ENCODE results near the gene COPB2. TPM values are rescaled to one million over a fixed set of nuclear protein-coding genes. Genes with fewer than 3 reads are reported as not detected.

The COPB2 gene
- total and polyA plus RNA-seq, 2 of the 8 experiments (the other 6 are each of a cell fraction or from before 2014, with no cell fraction given), result 40.3 to 119 TPM

DNA sequence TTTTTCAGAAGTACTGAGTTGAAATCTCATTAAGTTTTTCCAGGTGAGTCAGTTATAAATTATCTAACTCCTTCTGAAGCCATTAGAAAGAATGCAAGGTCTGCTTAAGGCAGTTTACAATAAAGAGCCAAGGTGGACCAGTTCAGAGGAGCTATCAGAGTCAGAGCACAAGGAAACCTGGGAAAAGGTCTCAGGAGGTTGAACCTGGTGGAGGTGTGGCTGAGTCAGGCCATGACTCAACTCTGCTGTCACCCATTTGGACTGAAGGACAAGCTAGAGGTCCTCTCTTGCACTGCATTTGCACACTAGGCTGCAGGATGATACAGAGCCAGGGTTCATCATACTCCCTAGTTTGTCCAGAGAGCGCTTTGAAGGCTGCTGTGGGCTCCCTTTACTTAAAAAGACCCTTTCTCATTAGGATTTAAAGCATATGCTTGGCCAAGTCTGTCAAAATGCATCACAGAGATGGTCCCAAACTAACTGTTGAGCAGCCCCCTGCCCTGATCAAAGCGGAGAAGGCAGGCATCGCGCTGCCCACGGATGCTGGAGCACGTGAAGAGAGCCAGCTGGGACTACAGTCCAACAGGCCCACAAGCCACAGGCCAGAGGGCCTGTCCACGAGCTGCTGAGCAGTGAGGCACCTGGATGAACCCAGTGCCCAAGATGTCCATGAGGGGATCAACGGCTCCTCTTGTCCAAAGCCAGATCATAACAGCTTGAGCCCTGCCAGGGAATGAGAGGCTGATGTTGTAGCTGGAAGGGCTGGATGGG, 71.6 kb downstream of the COPB2 start:
- Histone ChIP-seq H3K27me3 (replicated peaks in 1 of 4; ENCODE audit: control insufficient read depth in 3 of 4, extremely low read depth in 1 of 4, insufficient read depth in 3 of 4, low read length in 3 of 4) (no peaks in the 10 kb centered on the region), H3K18ac (ENCODE audit: extremely low read depth, low read length) (no peak overlapping the region), H3K36me3 (ENCODE audit: control insufficient read depth in 2 of 4, insufficient read depth in 4 of 4, low read length in 3 of 4) (no peaks in the 10 kb centered on the region), H2BK5ac (ENCODE audit: low read depth, low read length) (no peak overlapping the region), H3K23ac (ENCODE audit: insufficient read length) (no peak overlapping the region), H3K4me2 (ENCODE audit: insufficient read depth in 1 of 2, low read depth in 2 of 2, low read length in 2 of 2) (no peak overlapping the region), H3K79me2 (ENCODE audit: control insufficient read depth in 1 of 2, insufficient read depth in 2 of 2, low read length in 2 of 2) (no peaks in the 10 kb centered on the region), H3K79me1 (ENCODE audit: low read depth, low read length) (no peaks in the 10 kb centered on the region), H4K5ac (ENCODE audit: insufficient read length, low read depth, low read length) (no peak overlapping the region), H2BK15ac (ENCODE audit: low read length) (no peak overlapping the region), H2BK12ac (ENCODE audit: low read depth, low read length) (no peak overlapping the region), H3K9ac (replicated peaks in 1 of 4; ENCODE audit: extremely low read depth in 1 of 4, low read depth in 3 of 4, low read length in 3 of 4) (no peak overlapping the region), H2BK120ac (replicated peaks; ENCODE audit: low read depth, low read length) (no peak overlapping the region), H3K9me3 (ENCODE audit: insufficient read depth in 2 of 2, low read depth in 1 of 2, low read length in 1 of 2) (no peaks in the 10 kb centered on the region), H4K8ac (ENCODE audit: extremely low read depth, insufficient read depth, low read length) (no peak overlapping the region), H3K56ac (replicated peaks; ENCODE audit: insufficient read length, low read depth, low read length) (no peak overlapping the region), H3K4ac (replicated peaks; ENCODE audit: insufficient read length, low read depth, low read length) (no peak overlapping the region), H3K27ac (ENCODE audit: low read depth, low read length) (no peak overlapping the region), H2AFZ (ENCODE audit: low read length) (no peak overlapping the region), H4K20me1 (replicated peaks in 1 of 2; ENCODE audit: control insufficient read depth in 1 of 2, insufficient read depth in 2 of 2, low read length in 2 of 2) (no peaks in the 10 kb centered on the region), H3K23me2 (ENCODE audit: low read depth, low read length) (no peaks in the 10 kb centered on the region; the same call in 1 of the 2 replicates), H2AK5ac (ENCODE audit: low read depth, low read length) (no peak overlapping the region), H3K14ac (ENCODE audit: insufficient read length) (no peak overlapping the region), H2BK20ac (ENCODE audit: low read length) (no peak overlapping the region), H3K4me1 (replicated peaks in 1 of 4; ENCODE audit: control insufficient read depth in 3 of 4, insufficient read depth in 4 of 4, low read length in 3 of 4) (peaks cover 0 to 3% (median 2%) of the 10 kb centered on the region in 4 experiments; a peak in 5 of 7 replicates), H4K91ac (replicated peaks; ENCODE audit: insufficient read length, low read length) (no peak overlapping the region), H3K4me3 (ENCODE audit: extremely low read depth in 1 of 4, insufficient read depth in 2 of 4, low read depth in 3 of 4, low read length in 4 of 4) (no peak overlapping the region)
- CTCF ChIA-PET (ENCODE audit: partially characterized antibody), result interaction anchor here (1.6 to 8.6 kb wide), 7 partner anchors 12 to 394 kb away, joined by 3 to 103 read pairs (median 9); no protein-coding TSS in a partner anchor
- WGBS, 2 experiments (ENCODE audit: extremely low coverage in 1 of 2, insufficient coverage in 1 of 2, insufficient read length in 1 of 2, insufficient replicate concordance in 2 of 2, low coverage in 1 of 2, low lambda C conversion rate in 2 of 2, missing lambda C conversion rate in 1 of 2), result 89% methylated on average over 8 of the region's 8 CpGs; no CpG with 5 or more reads in 1 of the 2 experiments
- POLR2A ChIA-PET (ENCODE audit: partially characterized antibody), result interaction anchor here (2.4 kb wide), 1 partner anchor 368 kb away, joined by 5 read pairs; no protein-coding TSS in a partner anchor
- DNase-seq (ENCODE audit: low read depth in 1 of 2, low spot score in 2 of 2), result no peak
- FAIRE-seq, result no peak
- TF ChIP-seq NANOG (IDR thresholded peaks at IDR 0.05; ENCODE audit: insufficient read depth, low read depth, low read length, poor library complexity, severe bottlenecking), result no peak
- TF ChIP-seq TCF12 (IDR thresholded peaks at IDR 0.05; ENCODE audit: low read depth, low read length), result no peak
- TF ChIP-seq, protein P1, sequence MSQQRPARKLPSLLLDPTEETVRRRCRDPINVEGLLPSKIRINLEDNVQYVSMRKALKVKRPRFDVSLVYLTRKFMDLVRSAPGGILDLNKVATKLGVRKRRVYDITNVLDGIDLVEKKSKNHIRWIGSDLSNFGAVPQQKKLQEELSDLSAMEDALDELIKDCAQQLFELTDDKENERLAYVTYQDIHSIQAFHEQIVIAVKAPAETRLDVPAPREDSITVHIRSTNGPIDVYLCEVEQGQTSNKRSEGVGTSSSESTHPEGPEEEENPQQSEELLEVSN (IDR thresholded peaks at IDR 0.05), result no peak
- TF ChIP-seq BRCA1 (IDR thresholded peaks at IDR 0.05; ENCODE audit: low read depth, low read length), result no peak
- TF ChIP-seq KDM5A (IDR thresholded peaks at IDR 0.05; ENCODE audit: low read length), result no peak
- TF ChIP-seq PHF8 (conservative IDR thresholded peaks at IDR 0.05; ENCODE audit: low read depth, low read length), result no peak
- no peak for TF ChIP-seq RNF2 (IDR thresholded peaks at IDR 0.05; ENCODE audit: borderline replicate concordance, low read depth, low read length, missing control alignments, poor library complexity, severe bottlenecking)
- TF ChIP-seq BACH1 (IDR thresholded peaks at IDR 0.05; ENCODE audit: low read length), result no peak
- no peak for TF ChIP-seq SAP30 (IDR thresholded peaks at IDR 0.05; ENCODE audit: insufficient read depth, insufficient replicate concordance, low read length)
- TF ChIP-seq RFX5 (IDR thresholded peaks at IDR 0.05; ENCODE audit: borderline replicate concordance, low read depth, low read length), result no peak
- TF ChIP-seq CBX8 (IDR thresholded peaks at IDR 0.05; ENCODE audit: borderline replicate concordance, low read depth, low read length), result no peak

Data from H1 (cell line).